NCI-H526 treated with DMSO at 0.1 percent for 48 hours (cell line): ENCODE data around the gene KRTAP10-4.

Experiments used
- DNase-seq: peaks from one replicate; lab custom pipeline; 2025; lab: John Stamatoyannopoulos, UW

The KRTAP10-4 gene

DNA sequence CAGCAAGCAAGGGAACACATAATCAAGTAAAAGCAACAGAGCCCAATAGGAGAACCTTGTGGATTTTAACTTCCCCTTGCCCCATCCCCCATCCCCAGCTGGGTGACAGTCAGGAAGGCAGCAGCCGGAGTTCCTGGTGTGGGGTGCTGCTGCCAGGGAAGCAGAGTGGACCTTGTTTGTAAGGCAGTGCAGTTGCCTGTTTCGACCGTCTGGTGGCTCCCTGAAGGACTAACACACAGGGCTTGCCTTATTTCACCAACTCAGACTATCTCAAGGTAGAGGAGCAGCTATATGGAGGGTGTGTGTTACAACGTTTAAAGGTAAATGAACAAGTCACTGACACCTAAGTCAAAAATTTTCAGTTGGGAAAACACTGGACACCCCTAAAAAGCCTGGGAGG is 45.0 kb downstream of the KRTAP10-4 start:
- DNase-seq, result no peak

DNA sequence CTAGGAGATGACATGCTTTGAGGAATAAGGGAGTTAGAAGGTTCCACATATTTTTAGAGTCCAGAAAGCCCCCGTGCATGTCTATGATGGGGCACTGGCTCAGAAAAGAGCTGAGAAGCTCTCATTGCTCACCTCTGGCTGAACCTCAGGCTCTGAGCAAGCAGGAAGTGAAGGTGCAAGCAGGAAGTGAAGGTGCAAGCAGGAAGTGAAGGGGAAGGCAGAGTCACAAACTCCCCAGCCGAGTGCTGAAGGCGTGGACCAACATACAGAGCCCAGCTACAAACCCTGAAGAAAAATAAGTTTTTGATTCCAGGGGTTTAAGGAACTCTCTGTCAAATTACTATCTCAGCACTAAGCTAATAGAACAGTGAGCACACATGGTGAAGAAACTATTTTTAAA is 45.4 kb downstream of the KRTAP10-4 start:
- no peak for DNase-seq

DNA sequence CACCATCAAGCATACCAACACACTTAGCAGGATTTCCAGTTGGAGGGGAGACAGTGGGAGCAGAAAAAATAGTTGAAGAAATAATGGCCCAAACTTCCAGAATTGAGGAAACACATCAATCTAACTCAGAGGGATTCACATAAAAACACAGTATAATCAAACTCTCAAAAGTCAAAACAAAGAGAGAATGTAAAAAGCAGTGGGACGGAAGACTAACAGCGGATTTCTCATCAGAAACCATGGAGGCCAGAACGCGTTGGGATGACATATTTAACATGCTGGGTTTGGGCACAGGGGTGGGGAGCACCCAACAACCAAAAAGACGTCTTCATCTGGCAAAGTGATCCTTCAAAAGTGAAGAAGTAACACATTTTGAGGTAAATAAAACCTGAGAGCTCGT is 46.4 kb downstream of the KRTAP10-4 start:
- no peak for DNase-seq

DNA sequence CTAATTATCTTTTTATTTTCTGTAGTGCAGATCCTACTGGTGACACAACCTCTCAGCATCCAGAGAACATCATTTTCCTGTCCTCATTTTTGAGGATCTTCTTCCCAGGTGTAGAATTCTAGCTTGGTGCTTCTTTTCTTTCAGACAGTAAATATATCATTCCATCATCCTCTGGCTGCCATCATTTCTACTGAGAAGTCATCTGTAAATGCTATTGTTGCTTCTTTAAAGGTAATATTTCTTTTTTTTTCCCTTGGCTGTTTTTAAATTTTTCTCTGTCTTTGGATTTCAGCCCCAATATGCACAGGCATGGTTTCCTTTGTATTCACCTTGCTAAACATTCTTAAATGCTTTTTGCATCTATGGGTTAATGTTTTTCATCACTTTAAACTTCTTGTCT is 50.0 kb downstream of the KRTAP10-4 start:
- no peak for DNase-seq
